HepG2 (cell line): ENCODE results near the gene TAF6. TPM values are rescaled to one million over a fixed set of nuclear protein-coding genes. Genes with fewer than 3 reads are reported as not detected.

Experiments
- AGO2 ChIP-seq: fragments of 200-400 bp; formaldehyde crosslinking; optimal IDR thresholded peaks from 2 replicates; pipeline ENCODE3; 2017; ENCODE audit warnings: mild to moderate bottlenecking, low read depth, low read length, moderate library complexity
- CHCHD3 ChIP-seq: sonication (generic); formaldehyde crosslinking; IDR thresholded peaks from 2 replicates; pipeline ENCODE4 v1.8.0; 2022; ENCODE audit warnings: mild to moderate bottlenecking, missing genetic modification reagents, moderate library complexity
- ELF3 ChIP-seq: IDR thresholded peaks from 2 replicates; pipeline ENCODE4 v1.6.1; 2016; ENCODE audit warnings: missing genetic modification reagents, missing compliant biosample characterization
- HDAC1 ChIP-seq: sonication (generic); formaldehyde crosslinking; IDR thresholded peaks from 2 replicates; pipeline ENCODE4 v1.5.1; 2020; ENCODE audit warnings: mild to moderate bottlenecking, missing genetic modification reagents
- MYC ChIP-seq: sonication (generic); formaldehyde crosslinking; IDR thresholded peaks from 2 replicates; pipeline ENCODE4 v1.9.0; 2021; ENCODE audit warnings: missing genetic modification reagents, borderline replicate concordance
- PPARG ChIP-seq: conservative IDR thresholded peaks from 2 replicates; pipeline ENCODE4 v1.6.1; 2016; ENCODE audit warnings: missing biosample characterization, missing genetic modification reagents
- RBFOX2 ChIP-seq: fragments of 200-400 bp; formaldehyde crosslinking; IDR thresholded peaks from 2 replicates; pipeline ENCODE4 v1.6.1; 2017; ENCODE audit warnings: low read depth, mild to moderate bottlenecking, low read length
- SRSF4 ChIP-seq: fragments of 200-400 bp; formaldehyde crosslinking; IDR thresholded peaks from one replicate; pipeline ENCODE4 v1.6.1; 2018; ENCODE audit warnings: mild to moderate bottlenecking, low read depth, low read length, moderate library complexity; ENCODE audit not compliant: poor library complexity, severe bottlenecking
- ZNF138 ChIP-seq: sonication (generic); formaldehyde crosslinking; IDR thresholded peaks from 2 replicates; pipeline ENCODE4 v1.5.0; 2020; ENCODE audit warnings: mild to moderate bottlenecking, low read depth, missing genetic modification reagents
- ZNF333 ChIP-seq: sonication (generic); formaldehyde crosslinking; IDR thresholded peaks from 2 replicates; pipeline ENCODE4 v1.4.0; 2020; ENCODE audit warnings: mild to moderate bottlenecking, missing genetic modification reagents, borderline replicate concordance
- ZNF609 ChIP-seq: sonication (generic); formaldehyde crosslinking; IDR thresholded peaks from 2 replicates; pipeline ENCODE4 v1.4.0; 2020; ENCODE audit warnings: mild to moderate bottlenecking, missing genetic modification reagents, borderline replicate concordance
- ZNF883 ChIP-seq: sonication (generic); formaldehyde crosslinking; IDR thresholded peaks from 2 replicates; pipeline ENCODE4 v1.5.1; 2020; ENCODE audit warnings: mild to moderate bottlenecking, missing genetic modification reagents; ENCODE audit errors: not compliant biosample characterization
- polyA plus RNA-seq, 8 experiments: library from polyadenylated mRNA; depleted of rRNA in 3 of 8; stranded (reverse) in 7 of 8; unstranded in 1 of 8; fragments of >200 nt; fragmentation: Illumina TruSeq in 4 of 8; extraction: Trizol in 4 of 8; gene quantifications; 2 replicates each; pipeline versions ENCODE4 v1.2.1 to v1.2.3, GENCODE V29; 2011 to 2016; ENCODE audit warnings: low read depth in 4 of 8, missing spikeins in 1 of 8, mixed read lengths in 1 of 8; ENCODE audit not compliant: insufficient read depth in 1 of 8
- total RNA-seq, 5 experiments: library from RNA; depleted of rRNA; stranded (reverse); fragments of >200 nt; fragmentation: Illumina TruSeq; extraction: Trizol; gene quantifications; 2 replicates each; pipeline ENCODE4 v1.2.3, GENCODE V29; 2016; ENCODE audit warnings: low read depth in 1 of 5
- TF ChIP-seq, protein P1 (sequence below): sonication (generic); formaldehyde crosslinking; IDR thresholded peaks from 2 replicates; pipeline ENCODE4 v1.5.0; 2020; ENCODE audit warnings: missing genetic modification reagents
- TF ChIP-seq, protein P2 (sequence below): sonication (generic); formaldehyde crosslinking; conservative IDR thresholded peaks from 2 replicates; pipeline ENCODE4 v1.5.0; 2020; ENCODE audit warnings: missing genetic modification reagents
- TF ChIP-seq, protein P3 (sequence below): sonication (generic); formaldehyde crosslinking; conservative IDR thresholded peaks from 2 replicates; pipeline ENCODE4 v1.4.0; 2020; ENCODE audit warnings: missing genetic modification reagents
- TF ChIP-seq, protein P4 (sequence below): sonication (generic); formaldehyde crosslinking; IDR thresholded peaks from 2 replicates; pipeline ENCODE4 v1.5.0; 2020; ENCODE audit warnings: missing genetic modification reagents

The TAF6 gene
- total and polyA plus RNA-seq, 2 of the 13 experiments (the other 11 are each of a cell fraction or from before 2014, with no cell fraction given), result 12.9 to 18.8 TPM

- TF ChIP-seq, protein P1, sequence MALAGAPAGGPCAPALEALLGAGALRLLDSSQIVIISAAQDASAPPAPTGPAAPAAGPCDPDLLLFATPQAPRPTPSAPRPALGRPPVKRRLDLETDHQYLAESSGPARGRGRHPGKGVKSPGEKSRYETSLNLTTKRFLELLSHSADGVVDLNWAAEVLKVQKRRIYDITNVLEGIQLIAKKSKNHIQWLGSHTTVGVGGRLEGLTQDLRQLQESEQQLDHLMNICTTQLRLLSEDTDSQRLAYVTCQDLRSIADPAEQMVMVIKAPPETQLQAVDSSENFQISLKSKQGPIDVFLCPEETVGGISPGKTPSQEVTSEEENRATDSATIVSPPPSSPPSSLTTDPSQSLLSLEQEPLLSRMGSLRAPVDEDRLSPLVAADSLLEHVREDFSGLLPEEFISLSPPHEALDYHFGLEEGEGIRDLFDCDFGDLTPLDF, result peak; percentile 87
- TF ChIP-seq ZNF883 (peak; percentile 97), ZNF609 (CRISPR knock-in tag) (peak; percentile 62; the same call in 1 of the 2 replicates), RBFOX2 (peak; percentile 98), MYC (CRISPR knock-in tag) (peak; percentile 97), ZNF138 (CRISPR knock-in tag) (no peak), CHCHD3 (CRISPR knock-in tag) (peak; percentile 98), ELF3 (CRISPR knock-in tag) (peak; percentile 80; the same call in 1 of the 2 replicates), PPARG (peak; percentile 49; the same call in 1 of the 2 replicates), HDAC1 (peak; percentile 90), SRSF4 (no peak), AGO2 (no peak), ZNF333 (CRISPR knock-in tag) (no peak)
- TF ChIP-seq, protein P2, sequence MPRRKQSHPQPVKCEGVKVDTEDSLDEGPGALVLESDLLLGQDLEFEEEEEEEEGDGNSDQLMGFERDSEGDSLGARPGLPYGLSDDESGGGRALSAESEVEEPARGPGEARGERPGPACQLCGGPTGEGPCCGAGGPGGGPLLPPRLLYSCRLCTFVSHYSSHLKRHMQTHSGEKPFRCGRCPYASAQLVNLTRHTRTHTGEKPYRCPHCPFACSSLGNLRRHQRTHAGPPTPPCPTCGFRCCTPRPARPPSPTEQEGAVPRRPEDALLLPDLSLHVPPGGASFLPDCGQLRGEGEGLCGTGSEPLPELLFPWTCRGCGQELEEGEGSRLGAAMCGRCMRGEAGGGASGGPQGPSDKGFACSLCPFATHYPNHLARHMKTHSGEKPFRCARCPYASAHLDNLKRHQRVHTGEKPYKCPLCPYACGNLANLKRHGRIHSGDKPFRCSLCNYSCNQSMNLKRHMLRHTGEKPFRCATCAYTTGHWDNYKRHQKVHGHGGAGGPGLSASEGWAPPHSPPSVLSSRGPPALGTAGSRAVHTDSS (CRISPR knock-in tag), result no peak
- TF ChIP-seq, protein P3, sequence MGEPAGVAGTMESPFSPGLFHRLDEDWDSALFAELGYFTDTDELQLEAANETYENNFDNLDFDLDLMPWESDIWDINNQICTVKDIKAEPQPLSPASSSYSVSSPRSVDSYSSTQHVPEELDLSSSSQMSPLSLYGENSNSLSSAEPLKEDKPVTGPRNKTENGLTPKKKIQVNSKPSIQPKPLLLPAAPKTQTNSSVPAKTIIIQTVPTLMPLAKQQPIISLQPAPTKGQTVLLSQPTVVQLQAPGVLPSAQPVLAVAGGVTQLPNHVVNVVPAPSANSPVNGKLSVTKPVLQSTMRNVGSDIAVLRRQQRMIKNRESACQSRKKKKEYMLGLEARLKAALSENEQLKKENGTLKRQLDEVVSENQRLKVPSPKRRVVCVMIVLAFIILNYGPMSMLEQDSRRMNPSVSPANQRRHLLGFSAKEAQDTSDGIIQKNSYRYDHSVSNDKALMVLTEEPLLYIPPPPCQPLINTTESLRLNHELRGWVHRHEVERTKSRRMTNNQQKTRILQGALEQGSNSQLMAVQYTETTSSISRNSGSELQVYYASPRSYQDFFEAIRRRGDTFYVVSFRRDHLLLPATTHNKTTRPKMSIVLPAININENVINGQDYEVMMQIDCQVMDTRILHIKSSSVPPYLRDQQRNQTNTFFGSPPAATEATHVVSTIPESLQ, result no peak
- TF ChIP-seq, protein P4, sequence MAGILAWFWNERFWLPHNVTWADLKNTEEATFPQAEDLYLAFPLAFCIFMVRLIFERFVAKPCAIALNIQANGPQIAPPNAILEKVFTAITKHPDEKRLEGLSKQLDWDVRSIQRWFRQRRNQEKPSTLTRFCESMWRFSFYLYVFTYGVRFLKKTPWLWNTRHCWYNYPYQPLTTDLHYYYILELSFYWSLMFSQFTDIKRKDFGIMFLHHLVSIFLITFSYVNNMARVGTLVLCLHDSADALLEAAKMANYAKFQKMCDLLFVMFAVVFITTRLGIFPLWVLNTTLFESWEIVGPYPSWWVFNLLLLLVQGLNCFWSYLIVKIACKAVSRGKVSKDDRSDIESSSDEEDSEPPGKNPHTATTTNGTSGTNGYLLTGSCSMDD, result 0 out of 2 replicates have a peak, but pooled peaks have one; percentile 67
Measured at GRCh38 chr7:100088621-100089457, 30.3 kb downstream of the TAF6 start, which contains the start of gene COPS6 (continued).
